PC-3 (cell line): ENCODE results near the gene TMPRSS7.

ENCODE experiments used
- CTCF ChIP-seq: fragments of 300-600 bp; sonication (generic); conservative IDR thresholded peaks from 2 replicates; pipeline ENCODE4 v1.5.1; 2017; ENCODE audit warnings: antibody characterized with exemption, low read depth, mild to moderate bottlenecking, low read length
- EZH2phosphoT487 ChIP-seq: fragments of 300-600 bp; sonication (generic); IDR thresholded peaks from 2 replicates; pipeline ENCODE4 v1.6.1; 2018; ENCODE audit warnings: mild to moderate bottlenecking, antibody characterized with exemption, low read length, borderline replicate concordance

- TF ChIP-seq CTCF (no peak), EZH2phosphoT487 (no peak)
Observed at GRCh38 chr3:112012205-112012992, 22.1 kb upstream of the TMPRSS7 start.
